Endothelial cell of umbilical vein (primary cell): ENCODE data around the gene RAP1GAP. TPM values are rescaled to one million over a fixed set of nuclear protein-coding genes. Genes with fewer than 3 reads are reported as not detected.

Source experiments
- BruUV-seq: library from RNA; stranded (reverse); fragments of 400-500 nt; replicated peaks from 2 replicates; lab custom pipeline; 2021; lab: Mats Ljungman, UMichigan
- CTCF ChIA-PET: fragments of 300-600, 350-600 bp; sonication (Branson Sonifier 250); formaldehyde crosslinking; loops from one replicate; lab custom pipeline; 2021; ENCODE audit warnings: antibody characterized with exemption, inconsistent platforms; lab: Charles Lee
- POLR2A ChIA-PET: fragments of 300-600, 350-600 bp; sonication (Branson Sonifier 250); formaldehyde crosslinking; loops from one replicate; lab custom pipeline; 2021; ENCODE audit warnings: antibody characterized with exemption, inconsistent platforms; lab: Charles Lee
- DNase-seq: peaks from one replicate; pipeline ENCODE4 v3.0.0-alpha.2; 2011; ENCODE audit warnings: low read depth, low spot score
- FAIRE-seq: peaks from 2 replicates; lab custom pipeline; 2011; peaks lifted over from hg19 to GRCh38; lab: Jason Lieb, UNC
- H2AFZ ChIP-seq: 2 replicates; pipeline ENCODE4 v1.6.0; 2012; ENCODE audit warnings: low read depth, low read length, control low read depth, inconsistent platforms
- H3K27ac ChIP-seq: 2 replicates; pipeline ENCODE4 v1.5.1; 2011; ENCODE audit warnings: low read depth, mild to moderate bottlenecking, control low read depth, low read length, moderate library complexity; ENCODE audit not compliant: insufficient read depth
- H3K27me3 ChIP-seq, 2 experiments: 2 replicates each; pipeline versions ENCODE4 v1.6.0 to v1.6.1; 2011; ENCODE audit warnings: low read length in 2 of 2, mixed read lengths in 1 of 2; ENCODE audit not compliant: control insufficient read depth in 2 of 2, insufficient read depth in 2 of 2
- H3K36me3 ChIP-seq, 2 experiments: 2 replicates in 1 of 2; 3 replicates in 1 of 2; pipeline ENCODE4 v1.5.1; 2011; ENCODE audit warnings: low read length in 2 of 2, mild to moderate bottlenecking in 1 of 2, moderate library complexity in 1 of 2; ENCODE audit not compliant: control insufficient read depth in 2 of 2, insufficient read depth in 2 of 2; ENCODE audit errors: extremely low read depth in 1 of 2
- H3K4me1 ChIP-seq: 3 replicates; pipeline ENCODE4 v1.5.1; 2011; ENCODE audit warnings: mild to moderate bottlenecking, low read length; ENCODE audit not compliant: control insufficient read depth, insufficient read depth; ENCODE audit errors: extremely low read depth
- H3K4me2 ChIP-seq: 2 replicates; pipeline ENCODE4 v1.6.1; 2011; ENCODE audit warnings: low read length, control low read depth, mixed read lengths; ENCODE audit not compliant: insufficient read depth
- H3K4me3 ChIP-seq, 3 experiments: fragments of 200-600 bp in 1 of 3; sonication (generic), shearing (Covaris generic) in 1 of 3; replicated peaks in 1 of 3; 2 replicates each; pipeline ENCODE4 v1.5.1; 2011 to 2016; ENCODE audit warnings: control low read depth in 3 of 3, low read length in 3 of 3, mild to moderate bottlenecking in 2 of 3, inconsistent platforms in 1 of 3, low read depth in 1 of 3, moderate library complexity in 1 of 3; ENCODE audit not compliant: insufficient read depth in 1 of 3
- H3K79me2 ChIP-seq: 2 replicates; pipeline ENCODE4 v1.6.0; 2012; ENCODE audit warnings: low read length, inconsistent platforms; ENCODE audit not compliant: control insufficient read depth, insufficient read depth
- H3K9ac ChIP-seq: replicated peaks from 2 replicates; pipeline ENCODE3; 2011; ENCODE audit warnings: low read length, control low read depth; ENCODE audit not compliant: insufficient read depth; ENCODE audit errors: extremely low read depth
- H3K9me1 ChIP-seq: replicated peaks from 3 replicates; pipeline ENCODE4 v1.6.0; 2011; ENCODE audit warnings: mild to moderate bottlenecking, low read length; ENCODE audit not compliant: control insufficient read depth, insufficient read depth; ENCODE audit errors: extremely low read depth
- H3K9me3 ChIP-seq: replicated peaks from 2 replicates; pipeline ENCODE4 v1.5.1; 2012; ENCODE audit warnings: low read length, inconsistent platforms; ENCODE audit not compliant: control insufficient read depth, insufficient read depth
- H4K20me1 ChIP-seq: replicated peaks from 2 replicates; pipeline ENCODE3; 2011; ENCODE audit warnings: mild to moderate bottlenecking, low read length; ENCODE audit not compliant: control insufficient read depth, insufficient read depth; ENCODE audit errors: extremely low read depth
- EZH2 ChIP-seq: IDR thresholded peaks from 2 replicates; pipeline ENCODE4 v1.6.1; 2012; ENCODE audit warnings: borderline replicate concordance, low read depth, mild to moderate bottlenecking, moderate library complexity, low read length, inconsistent platforms; ENCODE audit not compliant: severe bottlenecking
- GATA2 ChIP-seq: IDR thresholded peaks from 2 replicates; pipeline ENCODE4 v1.7.0; 2011; ENCODE audit warnings: low read depth, mild to moderate bottlenecking, moderate library complexity, mixed read lengths, low read length; ENCODE audit not compliant: insufficient read length, insufficient read depth
- JUN ChIP-seq: IDR thresholded peaks from 2 replicates; pipeline ENCODE4 v1.6.1; 2011; ENCODE audit warnings: borderline replicate concordance, low read depth; ENCODE audit not compliant: insufficient read length, insufficient read depth
- MAX ChIP-seq: IDR thresholded peaks from 2 replicates; pipeline ENCODE4 v1.6.1; 2011; ENCODE audit not compliant: insufficient read depth, insufficient read length
- MYC ChIP-seq: IDR thresholded peaks from one replicate; pipeline ENCODE4 v1.6.1; 2011; ENCODE audit warnings: mild to moderate bottlenecking, low read depth, low read length
- POLR2A ChIP-seq: IDR thresholded peaks from 2 replicates; pipeline ENCODE4 v1.6.1; 2012; ENCODE audit warnings: low read depth, mild to moderate bottlenecking, control low read depth, low read length
- POLR2AphosphoS5 ChIP-seq: IDR thresholded peaks from 2 replicates; pipeline ENCODE4 v1.6.1; 2012; ENCODE audit warnings: low read depth, mild to moderate bottlenecking, control low read depth, low read length, moderate library complexity; ENCODE audit not compliant: insufficient read depth
- dilution Hi-C: fragments of 300-500 bp; cut with MboI; formaldehyde crosslinking; loops from one replicate; pipeline ENCODE4 v1.15.0; 2019; ENCODE audit warnings: low sequenced_read_pairs; ENCODE audit not compliant: extremely low pct_ligation_motif_present
- intact Hi-C: fragments of 100-400 bp; cut with micrococcal nuclease; formaldehyde crosslinking; loops from one replicate; pipeline ENCODE4 v1.10.0; 2022
- polyA plus RNA-seq, 4 experiments: library from polyadenylated mRNA; depleted of rRNA in 3 of 4; stranded (reverse) in 3 of 4; unstranded in 1 of 4; fragments of >200 nt; gene quantifications; 2 replicates each; pipeline versions ENCODE4 v1.2.1 to v1.2.3, GENCODE V29; 2011 to 2012; ENCODE audit warnings: missing spikeins in 1 of 4
- total RNA-seq: library from RNA; stranded (reverse); gene quantifications from 2 replicates; pipeline ENCODE4 v1.2.3, GENCODE V29; 2021

RAP1GAP gene
- total and polyA plus RNA-seq, 2 donors (not counting 3 experiments of a cell fraction or from before 2014, with no cell fraction given), result 0.07 to 0.20 TPM

GRCh38 chr1:21622466-21623315 lies 46.5 kb downstream of the RAP1GAP start:
- Histone ChIP-seq H3K27me3 (peaks cover 3 to 19% of the 10 kb centered on the region in 2 experiments), H3K79me2 (no peaks in the 10 kb centered on the region), H3K36me3 (no peaks in the 10 kb centered on the region), H3K4me3 (no peak overlapping the region), H4K20me1 (no peaks in the 10 kb centered on the region), H3K4me2 (no peak overlapping the region), H3K4me1 (no peaks in the 10 kb centered on the region), H2AFZ (no peak overlapping the region), H3K27ac (no peak overlapping the region), H3K9ac (no peak overlapping the region), H3K9me1 (no peaks in the 10 kb centered on the region), H3K9me3 (no peaks in the 10 kb centered on the region)
- dilution Hi-C loops (no loop called here), intact Hi-C loops (no loop called here)
- FAIRE-seq (no peak), DNase-seq (no peak)
- TF ChIP-seq POLR2AphosphoS5 (no peak), MYC (no peak)
- BruUV-seq, result no TSS peak
- CTCF ChIA-PET, result interaction anchor here (0.8 to 1.5 kb wide), 3 partner anchors 11 to 29 kb away, joined by 3 to 5 read pairs (median 4); no protein-coding TSS in a partner anchor
- POLR2A ChIA-PET, result no interaction called here

GRCh38 chr1:21621761-21622436 lies 47.3 kb downstream of the RAP1GAP start:
- Histone ChIP-seq H3K27ac (no peak overlapping the region), H3K9me1 (no peaks in the 10 kb centered on the region), H2AFZ (no peak overlapping the region), H3K4me2 (no peak overlapping the region), H3K79me2 (no peaks in the 10 kb centered on the region), H4K20me1 (no peaks in the 10 kb centered on the region), H3K9me3 (no peaks in the 10 kb centered on the region), H3K36me3 (no peaks in the 10 kb centered on the region), H3K27me3 (peaks cover 3 to 19% of the 10 kb centered on the region in 2 experiments), H3K9ac (no peak overlapping the region), H3K4me1 (no peaks in the 10 kb centered on the region), H3K4me3 (no peak overlapping the region)
- intact Hi-C loops (no loop called here), dilution Hi-C loops (no loop called here)
- no peak for DNase-seq
- TF ChIP-seq MAX (no peak), EZH2 (peak; percentile 48), GATA2 (no peak), JUN (no peak), POLR2A (no peak)
- no peak for FAIRE-seq
- no TSS peak for BruUV-seq
- ChIA-PET POLR2A (no interaction called here), CTCF (interaction anchor here (0.8 to 1.5 kb wide), 2 partner anchors 11 to 12 kb away, joined by 4 to 5 read pairs; no protein-coding TSS in a partner anchor)
